ENCODE data around the gene USP15. TPM values are rescaled to one million over a fixed set of nuclear protein-coding genes. Genes with fewer than 3 reads are reported as not detected.

The USP15 gene
- total RNA-seq (2012; rRNA removed): 41.9 and 62.4 TPM in 2 replicates

DNA sequence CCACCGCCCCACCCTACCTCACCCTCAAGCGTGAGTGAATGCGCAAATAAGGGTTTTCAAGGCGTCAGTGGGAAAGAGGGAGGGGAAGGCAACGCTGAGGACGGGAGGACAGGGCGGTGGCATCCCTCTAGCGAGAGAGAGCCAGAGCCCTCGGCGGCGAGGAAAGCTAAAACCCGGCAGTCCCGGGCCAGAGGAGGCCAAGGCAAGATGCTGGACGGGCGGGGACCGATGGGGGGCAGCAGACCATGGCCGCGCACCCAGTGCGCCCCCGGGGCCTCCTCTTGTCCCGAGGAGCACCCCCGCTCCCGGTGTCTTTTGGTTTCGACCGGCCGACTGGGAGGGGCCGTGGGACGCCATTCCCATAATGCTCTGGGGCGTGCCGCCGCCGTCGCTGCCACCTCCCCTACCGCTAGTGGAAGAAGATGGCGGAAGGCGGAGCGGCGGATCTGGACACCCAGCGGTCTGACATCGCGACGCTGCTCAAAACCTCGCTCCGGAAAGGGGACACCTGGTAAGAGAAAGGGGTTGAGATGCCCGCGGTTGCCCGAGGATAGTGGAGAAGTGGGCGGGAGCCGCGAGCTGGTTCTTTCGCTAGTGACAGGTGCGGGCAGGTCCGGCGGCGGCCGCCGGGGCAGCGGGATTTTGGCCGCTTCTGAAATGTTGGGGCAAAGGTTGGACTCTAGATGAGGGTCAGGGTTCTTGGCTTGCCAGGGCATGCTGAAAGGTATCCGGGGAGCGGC lies at the start of gene USP15:
TSS of gene USP15 (plus strand) at position 412 of the 740 bp plus-strand sequence. CDS start at position 423, 11 bp downstream.
- Histone ChIP-seq H3K9me3 (replicated peaks; ENCODE audit: low read length) (no peaks in the 10 kb centered on the region), H3K4me2 (ENCODE audit: low read length) (peak within 1 kb of the TSS; percentile 87), H3K9ac (ENCODE audit: low read depth, low read length) (peak within 1 kb of the TSS; percentile 96), H3K4me1 (ENCODE audit: control insufficient read depth, insufficient read depth, low read length) (peaks cover 5% of the 10 kb centered on the region), H3K4me3 (ENCODE audit: low read length) (peak within 1 kb of the TSS; percentile 94), H3K27me3 (ENCODE audit: control insufficient read depth, insufficient read depth, low read length) (no peaks in the 10 kb centered on the region), H3K36me3 (ENCODE audit: insufficient read depth, low read length) (no peaks in the 10 kb centered on the region)

GRCh38 chr12:62210422-62210821 lies 49.8 kb upstream of the USP15 start:
- Histone ChIP-seq H3K9me3 (replicated peaks; ENCODE audit: low read length) (no peaks in the 10 kb centered on the region), H3K4me2 (ENCODE audit: low read length) (no peak overlapping the region), H3K27me3 (ENCODE audit: control insufficient read depth, insufficient read depth, low read length) (no peaks in the 10 kb centered on the region), H3K4me1 (ENCODE audit: control insufficient read depth, insufficient read depth, low read length) (no peaks in the 10 kb centered on the region), H3K4me3 (ENCODE audit: low read length) (no peak overlapping the region), H3K36me3 (ENCODE audit: insufficient read depth, low read length) (no peaks in the 10 kb centered on the region), H3K9ac (ENCODE audit: low read depth, low read length) (no peak overlapping the region)

DNA sequence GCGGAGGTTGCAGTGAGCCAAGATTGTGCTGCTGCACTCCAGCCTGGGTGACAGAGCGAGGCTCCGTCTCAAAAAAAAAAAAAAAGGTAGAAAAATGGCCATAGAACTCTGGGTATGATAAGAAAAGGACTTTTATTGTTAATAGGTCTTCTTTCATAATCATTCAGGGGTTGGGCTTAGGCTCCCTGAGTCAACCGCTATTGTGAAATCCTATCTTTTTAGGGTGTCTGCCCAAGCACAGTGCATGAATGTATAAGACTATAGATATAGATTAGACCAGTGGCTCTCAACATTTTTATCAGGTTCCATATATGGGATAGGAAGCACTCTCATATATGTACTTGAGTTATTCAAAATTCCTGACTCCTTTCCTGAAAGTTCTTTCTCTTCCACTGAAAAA lies 48.7 kb upstream of the USP15 start:
- Histone ChIP-seq H3K36me3 (ENCODE audit: insufficient read depth, low read length) (no peaks in the 10 kb centered on the region), H3K4me2 (ENCODE audit: low read length) (no peak overlapping the region), H3K4me1 (ENCODE audit: control insufficient read depth, insufficient read depth, low read length) (no peaks in the 10 kb centered on the region), H3K27me3 (ENCODE audit: control insufficient read depth, insufficient read depth, low read length) (peaks cover 3% of the 10 kb centered on the region), H3K4me3 (ENCODE audit: low read length) (no peak overlapping the region), H3K9ac (ENCODE audit: low read depth, low read length) (no peak overlapping the region), H3K9me3 (replicated peaks; ENCODE audit: low read length) (no peaks in the 10 kb centered on the region)

DNA sequence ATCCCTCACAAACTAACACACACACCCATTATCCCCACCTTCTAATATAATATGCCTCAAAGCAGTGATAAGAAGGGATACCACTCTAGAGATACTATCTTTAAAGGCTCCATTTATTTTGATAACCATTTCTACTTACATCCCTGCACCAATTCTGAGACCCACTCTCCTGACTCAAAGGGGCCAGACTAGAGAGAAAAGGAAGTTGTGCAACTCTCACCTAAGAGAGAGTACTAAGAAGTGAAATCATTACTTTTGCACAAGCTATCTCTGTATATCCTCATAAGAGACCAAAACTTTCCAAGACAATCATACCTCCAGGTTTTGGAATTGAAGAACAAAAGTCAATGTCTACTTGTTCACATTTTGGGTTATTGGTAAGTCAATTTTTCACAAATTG lies 45.4 kb upstream of the USP15 start:
- H3K36me3 ChIP-seq (ENCODE audit: insufficient read depth, low read length): no peaks in the 10 kb centered on the region
- no peak overlapping the region for H3K9ac ChIP-seq (ENCODE audit: low read depth, low read length)
- no peak overlapping the region for H3K4me2 ChIP-seq (ENCODE audit: low read length)
- peaks cover 3% of the 10 kb centered on the region for H3K27me3 ChIP-seq (ENCODE audit: control insufficient read depth, insufficient read depth, low read length)
- H3K4me3 ChIP-seq (ENCODE audit: low read length): no peak overlapping the region
- H3K4me1 ChIP-seq (ENCODE audit: control insufficient read depth, insufficient read depth, low read length): no peaks in the 10 kb centered on the region
- H3K9me3 ChIP-seq (replicated peaks; ENCODE audit: low read length): no peaks in the 10 kb centered on the region

DNA sequence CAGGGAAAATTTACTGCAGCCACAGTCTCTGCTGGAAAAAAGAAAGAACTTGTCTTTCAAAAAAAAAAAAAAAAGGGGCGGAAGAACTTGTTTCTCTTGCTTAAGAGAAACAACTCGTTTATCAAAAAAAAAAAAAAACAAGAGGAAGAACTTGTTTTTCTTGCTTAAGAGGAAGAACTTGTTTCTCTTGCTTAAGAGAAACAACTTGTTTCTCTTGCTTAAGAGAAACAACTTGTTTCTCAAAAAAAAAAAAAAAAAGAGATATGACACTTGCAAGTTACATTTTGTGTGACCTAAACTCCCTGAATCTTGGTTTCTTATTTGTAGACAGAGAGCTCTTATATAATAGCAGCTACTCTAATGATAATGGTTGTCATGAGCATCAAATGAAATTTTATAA lies 44.7 kb upstream of the USP15 start:
- Histone ChIP-seq H3K9me3 (replicated peaks; ENCODE audit: low read length) (no peaks in the 10 kb centered on the region), H3K4me1 (ENCODE audit: control insufficient read depth, insufficient read depth, low read length) (no peaks in the 10 kb centered on the region), H3K36me3 (ENCODE audit: insufficient read depth, low read length) (no peaks in the 10 kb centered on the region), H3K4me3 (ENCODE audit: low read length) (no peak overlapping the region), H3K27me3 (ENCODE audit: control insufficient read depth, insufficient read depth, low read length) (peaks cover 3% of the 10 kb centered on the region), H3K4me2 (ENCODE audit: low read length) (no peak overlapping the region), H3K9ac (ENCODE audit: low read depth, low read length) (no peak overlapping the region)

GRCh38 chr12:62217466-62218194 lies 42.6 kb upstream of the USP15 start:
- no peaks in the 10 kb centered on the region for H3K36me3 ChIP-seq (ENCODE audit: insufficient read depth, low read length)
- no peaks in the 10 kb centered on the region for H3K9me3 ChIP-seq (replicated peaks; ENCODE audit: low read length)
- peaks cover 3% of the 10 kb centered on the region for H3K27me3 ChIP-seq (ENCODE audit: control insufficient read depth, insufficient read depth, low read length)
- no peak overlapping the region for H3K4me3 ChIP-seq (ENCODE audit: low read length)
- no peaks in the 10 kb centered on the region for H3K4me1 ChIP-seq (ENCODE audit: control insufficient read depth, insufficient read depth, low read length)
- no peak overlapping the region for H3K9ac ChIP-seq (ENCODE audit: low read depth, low read length)
- H3K4me2 ChIP-seq (ENCODE audit: low read length): no peak overlapping the region

GRCh38 chr12:62221107-62221506 lies 39.1 kb upstream of the USP15 start:
- no peaks in the 10 kb centered on the region for H3K4me1 ChIP-seq (ENCODE audit: control insufficient read depth, insufficient read depth, low read length)
- no peak overlapping the region for H3K4me3 ChIP-seq (ENCODE audit: low read length)
- H3K9me3 ChIP-seq (replicated peaks; ENCODE audit: low read length): no peaks in the 10 kb centered on the region
- H3K4me2 ChIP-seq (ENCODE audit: low read length): no peak overlapping the region
- no peak overlapping the region for H3K9ac ChIP-seq (ENCODE audit: low read depth, low read length)
- H3K27me3 ChIP-seq (ENCODE audit: control insufficient read depth, insufficient read depth, low read length): peaks cover under 1% of the 10 kb centered on the region
- no peaks in the 10 kb centered on the region for H3K36me3 ChIP-seq (ENCODE audit: insufficient read depth, low read length)

DNA sequence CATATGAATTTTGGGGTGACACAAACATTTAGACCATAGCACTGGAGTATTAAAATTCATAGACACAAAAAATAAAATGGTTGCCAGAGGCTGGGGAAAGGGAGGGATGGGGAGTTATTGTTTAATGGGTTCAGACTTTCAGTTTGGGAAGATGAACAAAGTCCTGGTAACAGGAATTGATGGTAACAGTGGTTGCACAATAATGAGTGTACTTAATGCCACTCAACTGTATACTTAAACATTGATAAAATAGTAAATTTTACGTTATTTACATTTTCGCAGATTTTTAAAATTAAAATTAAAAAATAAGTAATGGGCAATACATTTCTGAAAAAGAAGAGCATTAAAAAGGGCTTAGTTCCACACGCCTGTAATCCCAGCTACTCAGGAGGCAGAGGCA lies 35.6 kb upstream of the USP15 start:
- Histone ChIP-seq H3K27me3 (ENCODE audit: control insufficient read depth, insufficient read depth, low read length) (peaks cover 4% of the 10 kb centered on the region), H3K36me3 (ENCODE audit: insufficient read depth, low read length) (no peaks in the 10 kb centered on the region), H3K4me3 (ENCODE audit: low read length) (no peak overlapping the region), H3K9me3 (replicated peaks; ENCODE audit: low read length) (no peaks in the 10 kb centered on the region), H3K9ac (ENCODE audit: low read depth, low read length) (no peak overlapping the region), H3K4me2 (ENCODE audit: low read length) (no peak overlapping the region), H3K4me1 (ENCODE audit: control insufficient read depth, insufficient read depth, low read length) (no peaks in the 10 kb centered on the region)

DNA sequence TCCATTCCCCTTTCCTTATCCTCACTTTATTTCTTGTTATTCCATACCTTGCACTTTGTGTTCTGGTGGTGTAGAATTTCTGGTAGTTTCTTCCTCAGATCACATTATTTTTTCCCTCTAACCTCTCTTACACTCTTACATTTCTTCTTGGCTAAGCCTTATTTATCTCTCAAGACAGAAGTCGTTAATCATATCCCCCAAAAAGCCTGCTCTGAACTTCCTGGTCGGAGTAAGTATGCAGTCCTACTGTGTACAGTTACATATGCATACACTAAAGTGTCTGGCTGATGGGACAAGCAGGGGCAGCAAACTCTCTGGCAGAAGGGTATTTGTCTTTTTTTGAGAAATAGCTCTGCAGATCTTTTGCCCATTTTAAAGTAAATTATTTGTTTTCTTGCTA lies 33.1 kb upstream of the USP15 start:
- H3K27me3 ChIP-seq (ENCODE audit: control insufficient read depth, insufficient read depth, low read length): peaks cover 4% of the 10 kb centered on the region
- no peaks in the 10 kb centered on the region for H3K36me3 ChIP-seq (ENCODE audit: insufficient read depth, low read length)
- H3K4me2 ChIP-seq (ENCODE audit: low read length): no peak overlapping the region
- H3K9ac ChIP-seq (ENCODE audit: low read depth, low read length): no peak overlapping the region
- no peaks in the 10 kb centered on the region for H3K4me1 ChIP-seq (ENCODE audit: control insufficient read depth, insufficient read depth, low read length)
- no peak overlapping the region for H3K4me3 ChIP-seq (ENCODE audit: low read length)
- H3K9me3 ChIP-seq (replicated peaks; ENCODE audit: low read length): no peaks in the 10 kb centered on the region

DNA sequence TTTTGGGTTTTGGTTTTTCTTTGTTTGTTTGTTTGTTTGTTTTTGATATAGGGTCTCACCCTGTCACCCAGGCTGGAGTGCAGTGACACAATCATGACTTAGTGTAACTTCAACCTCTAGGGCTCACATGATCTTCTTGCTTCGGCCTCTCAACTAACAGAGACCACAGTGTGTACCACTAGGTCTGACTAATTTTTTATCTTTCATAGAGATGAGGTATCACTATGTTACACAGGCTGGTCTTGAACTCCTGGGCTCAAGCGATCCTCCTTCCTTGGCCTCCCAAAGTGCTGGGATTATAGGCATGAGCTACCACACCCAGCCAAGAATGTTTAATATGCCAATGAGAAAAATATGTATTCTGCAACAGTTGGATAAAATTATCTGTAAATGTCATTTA lies 29.6 kb upstream of the USP15 start:
- Histone ChIP-seq H3K36me3 (ENCODE audit: insufficient read depth, low read length) (no peaks in the 10 kb centered on the region), H3K4me3 (ENCODE audit: low read length) (no peak overlapping the region), H3K9ac (ENCODE audit: low read depth, low read length) (no peak overlapping the region), H3K9me3 (replicated peaks; ENCODE audit: low read length) (no peaks in the 10 kb centered on the region), H3K4me2 (ENCODE audit: low read length) (no peak overlapping the region), H3K4me1 (ENCODE audit: control insufficient read depth, insufficient read depth, low read length) (no peaks in the 10 kb centered on the region), H3K27me3 (ENCODE audit: control insufficient read depth, insufficient read depth, low read length) (peaks cover 4% of the 10 kb centered on the region)

- Histone ChIP-seq H3K9ac (ENCODE audit: low read depth, low read length) (no peak overlapping the region), H3K9me3 (replicated peaks; ENCODE audit: low read length) (no peaks in the 10 kb centered on the region), H3K36me3 (ENCODE audit: insufficient read depth, low read length) (no peaks in the 10 kb centered on the region), H3K27me3 (ENCODE audit: control insufficient read depth, insufficient read depth, low read length) (peaks cover 4% of the 10 kb centered on the region), H3K4me3 (ENCODE audit: low read length) (no peak overlapping the region), H3K4me2 (ENCODE audit: low read length) (no peak overlapping the region), H3K4me1 (ENCODE audit: control insufficient read depth, insufficient read depth, low read length) (no peaks in the 10 kb centered on the region)
Observed at GRCh38 chr12:62232143-62232729, 28.0 kb upstream of the USP15 start.
